ENCODE measurements around the gene OR10AD1.
"Not testable (repeated sequence)": the region's sequence is repeated elsewhere in the genome, so short reads cannot be mapped to it uniquely, and the experiment has no call there.

Gene OR10AD1

GRCh38 chr12:48203192-48203591 lies at the start of gene OR10AD1:
TSS of gene OR10AD1 (minus strand) at chr12:48203292. CDS start at chr12:48203292, 0 bp downstream.
- DNase-seq, result no peak

GRCh38 chr12:48247181-48247966 lies 44.3 kb upstream of the OR10AD1 start:
- DNase-seq, result no peak

DNA sequence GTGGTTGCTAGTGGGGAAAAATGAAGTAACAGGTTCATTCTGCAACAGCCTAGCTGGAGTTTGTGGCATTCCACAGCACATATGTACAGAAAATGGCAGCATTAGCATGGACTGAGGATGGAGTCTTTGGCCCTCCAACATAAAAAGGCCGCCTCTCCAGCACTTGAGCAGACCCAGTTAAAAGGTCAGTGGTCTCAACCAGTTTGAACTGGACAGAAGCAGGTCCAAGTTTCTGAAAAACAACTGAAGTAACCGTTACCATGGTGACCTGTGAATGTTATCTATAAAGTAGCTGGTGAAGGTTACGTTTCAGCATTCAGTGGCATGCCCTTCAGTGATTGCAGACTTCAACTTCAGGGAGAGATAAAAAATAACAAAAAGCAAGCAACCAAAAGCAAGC lies 34.1 kb upstream of the OR10AD1 start:
- no peak for DNase-seq

DNA sequence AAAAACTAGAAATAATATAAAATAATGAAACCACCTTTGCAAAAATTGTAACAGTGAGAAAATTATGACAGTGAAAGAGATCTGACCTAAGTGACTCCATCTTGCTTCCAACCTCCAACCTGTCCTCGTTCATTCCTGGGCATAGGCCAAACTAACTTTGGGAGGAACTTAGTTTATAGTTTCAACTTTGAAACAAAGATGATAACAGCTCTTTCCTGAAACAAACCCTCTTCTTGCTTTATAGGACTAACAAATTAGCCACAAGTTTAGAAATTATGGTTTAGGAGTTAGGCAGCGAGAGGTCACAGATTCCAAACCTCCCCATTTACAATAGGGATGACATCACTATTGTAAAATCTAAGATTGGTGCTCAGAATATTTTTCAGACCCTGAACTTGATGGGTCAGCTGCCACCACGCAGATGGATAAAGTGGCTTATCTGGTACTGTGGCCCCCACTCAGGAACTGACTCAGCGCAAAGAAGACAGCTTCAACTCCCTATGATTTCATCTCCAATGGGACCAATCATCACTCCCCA lies 32.8 kb upstream of the OR10AD1 start:
- no peak for DNase-seq

DNA sequence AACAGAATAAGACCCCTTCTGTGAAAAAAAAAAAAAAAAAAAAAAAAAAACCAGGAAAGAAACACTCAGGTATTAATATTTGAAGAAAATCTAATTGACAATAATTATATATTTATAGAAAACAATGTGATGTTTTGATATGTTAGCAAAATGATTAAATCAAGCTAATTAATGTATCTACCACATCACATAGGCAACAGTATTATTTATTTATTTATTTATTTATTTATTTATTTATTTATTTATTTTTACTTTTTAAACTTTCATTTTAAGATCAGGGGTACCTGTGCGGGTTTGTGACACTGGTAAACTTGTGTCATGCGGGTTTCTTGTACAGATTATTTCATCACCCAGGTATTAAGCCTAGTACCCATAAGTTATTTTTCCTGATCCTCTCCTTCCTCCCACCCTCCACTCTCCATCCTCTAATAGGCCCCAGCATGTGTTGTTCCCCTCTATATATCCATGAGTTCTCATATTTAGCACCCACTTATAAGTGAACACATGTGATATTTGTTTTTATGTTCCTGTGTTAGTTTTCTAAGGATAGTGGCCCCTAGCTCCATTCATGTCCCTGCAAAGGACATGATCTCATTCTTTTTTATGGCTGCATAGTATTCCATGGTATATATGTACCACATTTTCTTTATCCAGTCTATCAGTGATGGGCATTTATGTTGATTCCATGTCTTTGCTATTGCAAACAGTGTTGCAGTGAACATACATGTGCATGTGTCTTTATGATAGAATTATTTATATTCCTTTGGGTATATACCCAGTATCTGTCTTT lies 28.3 kb upstream of the OR10AD1 start:
- not testable (repeated sequence) for DNase-seq

GRCh38 chr12:48224533-48224932 lies 21.4 kb upstream of the OR10AD1 start:
- not testable (repeated sequence) for DNase-seq

DNA sequence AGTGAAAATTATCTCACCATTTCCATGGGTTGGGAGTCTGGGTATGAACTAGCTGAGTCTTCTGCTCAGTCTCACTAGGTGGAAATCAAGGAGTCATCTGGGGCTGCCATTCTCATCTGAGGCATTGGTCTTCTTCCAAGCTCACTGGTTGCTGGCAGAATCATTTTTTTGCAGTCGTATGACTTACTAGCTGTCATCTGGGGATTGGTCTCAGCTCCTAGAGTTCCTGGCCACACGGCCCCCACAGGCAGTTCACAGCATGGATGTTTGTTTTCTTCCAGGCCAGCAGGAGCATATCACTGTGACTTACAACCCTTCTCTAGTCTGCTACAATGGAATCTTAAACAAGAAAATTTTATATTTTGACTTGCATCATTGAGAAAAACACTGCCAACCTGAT lies 18.6 kb upstream of the OR10AD1 start:
- no peak for DNase-seq

DNA sequence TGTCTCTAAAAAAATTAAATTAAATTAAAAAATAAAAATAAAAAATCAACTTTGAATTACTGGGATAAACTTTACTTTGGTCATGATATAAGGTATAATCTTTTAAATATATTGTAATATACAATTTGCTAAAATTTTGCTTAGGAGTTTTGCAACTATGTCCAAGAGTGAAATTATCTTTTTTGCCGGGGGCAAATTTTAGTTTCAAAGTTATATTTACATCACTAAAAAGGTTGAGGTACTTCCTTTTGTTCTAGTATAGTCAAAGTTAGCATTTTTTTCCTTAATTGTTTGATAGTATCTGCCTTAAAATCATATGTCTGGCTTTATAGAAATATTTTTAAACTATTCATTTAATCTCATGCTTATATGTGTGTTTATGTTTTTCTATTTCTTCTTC lies 17.6 kb upstream of the OR10AD1 start:
- no peak for DNase-seq

DNA sequence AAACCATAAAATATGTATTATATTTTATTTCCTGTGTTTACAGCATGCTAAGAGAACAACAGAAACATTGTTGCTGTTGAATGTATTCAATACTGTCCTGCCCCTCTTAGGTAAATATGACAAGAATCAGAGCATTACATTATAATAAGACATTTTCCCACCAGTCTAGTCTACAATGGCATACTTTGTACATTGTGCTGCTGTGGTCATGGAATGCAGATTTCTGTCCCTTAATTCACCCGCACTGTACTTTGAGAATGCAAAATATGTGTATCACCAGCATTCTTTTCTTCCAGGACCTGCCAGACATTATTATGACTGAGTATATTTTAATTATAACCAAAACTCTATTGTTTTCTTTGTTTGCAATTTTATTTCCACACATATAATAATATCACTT lies 16.5 kb upstream of the OR10AD1 start:
- no peak for DNase-seq

- DNase-seq, result no peak
Observed at GRCh38 chr12:48216785-48217184, 13.7 kb upstream of the OR10AD1 start.

GRCh38 chr12:48209495-48209894 lies 6.4 kb upstream of the OR10AD1 start:
- DNase-seq, result not testable (repeated sequence)

GRCh38 chr12:48202766-48203165 lies 326 bp downstream of the OR10AD1 start:
- DNase-seq, result no peak

- DNase-seq, result no peak
Observed at GRCh38 chr12:48201516-48201915, 1.6 kb downstream of the OR10AD1 start.

- no peak for DNase-seq
Observed at GRCh38 chr12:48201091-48201490, 2.0 kb downstream of the OR10AD1 start.

- no peak for DNase-seq
Observed at GRCh38 chr12:48199774-48200221, 3.3 kb downstream of the OR10AD1 start.

DNA sequence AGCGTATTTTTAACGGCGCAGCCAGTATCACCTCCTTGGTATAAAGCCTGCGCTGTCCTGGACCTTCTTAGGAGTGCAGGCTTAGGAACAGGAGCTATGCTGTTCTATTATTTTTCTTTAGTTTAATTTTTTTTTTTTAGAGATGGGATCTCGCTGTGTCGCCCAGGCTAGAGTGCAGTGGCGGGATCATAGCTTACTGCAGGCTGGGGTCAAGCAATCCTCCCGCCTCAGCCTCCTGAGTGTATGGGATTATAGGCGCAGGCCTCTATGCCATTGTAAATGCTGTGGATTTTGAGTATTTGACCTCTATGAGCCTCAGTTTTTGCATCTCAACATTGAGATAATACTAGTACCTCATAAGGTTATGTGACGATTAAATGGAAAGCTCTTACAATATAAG lies 4.1 kb downstream of the OR10AD1 start:
- no peak for DNase-seq

GRCh38 chr12:48198672-48198971 lies 4.5 kb downstream of the OR10AD1 start:
- DNase-seq, result no peak

DNA sequence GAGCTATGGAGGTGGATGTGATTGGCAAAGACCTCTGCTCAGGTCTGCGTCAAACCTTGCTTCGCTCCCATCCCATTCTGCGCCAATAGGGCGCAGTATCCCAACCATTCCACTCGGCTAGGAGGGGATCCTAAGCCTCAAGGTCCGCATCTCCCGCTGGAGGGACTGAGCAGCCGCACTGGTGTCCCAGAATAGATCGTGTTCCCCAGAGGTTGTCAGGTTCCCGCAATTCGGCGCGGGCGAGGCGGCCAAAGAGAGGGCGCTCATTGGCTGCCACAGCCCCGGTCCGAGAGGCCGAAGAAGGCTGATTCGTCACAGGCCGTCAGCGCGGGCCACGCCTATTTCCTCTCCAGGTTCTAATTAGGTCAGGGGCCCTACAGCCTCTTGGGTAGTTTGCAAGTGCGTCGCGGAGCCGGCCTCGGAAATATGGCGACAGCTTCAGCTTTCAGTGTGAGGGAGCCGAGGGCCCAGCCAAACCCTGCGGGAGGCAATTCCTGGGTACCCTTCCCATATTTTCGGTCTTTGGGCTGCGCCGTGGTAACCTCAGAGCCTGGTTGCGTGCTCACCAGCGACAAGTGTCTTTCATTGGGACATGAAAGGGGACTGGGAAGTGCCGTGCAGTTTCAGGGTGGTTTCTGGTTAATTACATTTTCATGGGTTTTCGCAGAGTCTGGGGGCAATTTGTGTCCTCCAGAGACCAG lies 5.0 kb downstream of the OR10AD1 start:
- peak; percentile 3 for DNase-seq

DNA sequence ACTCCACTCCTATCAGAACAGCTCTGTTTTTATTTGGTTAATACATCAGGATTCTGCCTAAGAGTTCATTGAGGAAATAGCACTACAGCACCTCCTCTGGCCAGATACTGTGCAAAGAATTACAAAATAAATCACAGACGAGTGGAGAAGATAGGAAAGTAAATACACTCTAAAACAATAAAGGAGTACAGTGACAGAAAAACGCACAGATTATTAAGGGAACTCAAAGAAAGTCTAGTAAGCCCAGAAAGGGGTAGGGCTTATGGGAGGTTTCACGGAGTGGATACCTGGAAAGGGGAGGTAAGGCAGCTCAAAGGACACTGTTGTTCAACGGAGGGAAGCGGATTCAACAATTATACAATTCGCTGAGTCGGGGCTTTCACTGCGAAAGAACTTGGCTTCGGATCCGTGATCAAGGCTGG lies 5.5 kb downstream of the OR10AD1 start:
- DNase-seq, result no peak

- no peak for DNase-seq
Observed at GRCh38 chr12:48194799-48195201, 8.3 kb downstream of the OR10AD1 start.

GRCh38 chr12:48193623-48194022 lies 9.5 kb downstream of the OR10AD1 start:
- DNase-seq, result no peak

DNA sequence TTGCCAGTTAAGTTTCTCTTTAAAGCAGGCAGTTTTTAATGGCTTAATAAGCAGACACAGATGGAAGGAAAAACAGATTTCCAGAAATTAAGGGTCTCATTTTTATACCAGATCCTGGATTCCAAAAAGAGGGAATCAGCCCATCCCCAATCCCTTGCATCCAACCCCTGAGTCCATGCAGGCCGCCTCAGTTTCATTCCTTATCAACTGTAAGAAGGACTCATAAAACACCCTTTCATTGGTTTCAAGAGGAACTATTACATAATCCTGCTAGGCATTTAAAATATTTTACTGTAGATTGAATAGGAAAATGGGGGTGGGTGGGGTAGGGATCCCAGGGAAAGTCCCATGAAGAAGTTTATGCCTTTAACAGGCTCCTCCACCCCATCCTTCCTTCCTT lies 10.2 kb downstream of the OR10AD1 start:
- no peak for DNase-seq

GRCh38 chr12:48191096-48191495 lies 12.0 kb downstream of the OR10AD1 start:
- no peak for DNase-seq

Data from NCI-H446 treated with DMSO at 0.1 percent for 48 hours (cell line).